Heart right ventricle (tissue), 16 donors: Measurements from ENCODE around the gene TCTN3. TPM values are rescaled to one million over a fixed set of nuclear protein-coding genes. Genes with fewer than 3 reads are reported as not detected.
"Not testable (repeated sequence)": the region's sequence is repeated elsewhere in the genome, so short reads cannot be mapped to it uniquely, and the experiment has no call there.

Experiments
- ATAC-seq, 8 donors: fragments of 200-7000 bp; cut with Tn5 transposase; one replicate each; pipeline ENCODE4 v1.9.1; 2020; ENCODE audit warnings: mild to moderate bottlenecking in 8 of 8, moderate library complexity in 8 of 8, moderate number of reproducible peaks in 1 of 8
- DNase-seq, 2 donors: peaks; one replicate each; pipeline ENCODE4 v3.0.0-alpha.2; 2020
- H3K27ac ChIP-seq, 10 donors: fragments of 200-600 bp; sonication (generic) in 2 of 10; one replicate each; pipeline versions ENCODE4 v1.5.0 to v1.8.0; 2020 to 2022; ENCODE audit warnings: mild to moderate bottlenecking in 3 of 10
- H3K27me3 ChIP-seq, 7 donors: fragments of 200-600 bp; one replicate each; pipeline ENCODE4 v1.8.0; 2021 to 2022; ENCODE audit warnings: mild to moderate bottlenecking in 2 of 7
- H3K36me3 ChIP-seq, 9 donors: fragments of 200-600 bp; sonication (generic) in 1 of 9; one replicate each; pipeline versions ENCODE4 v1.5.0 to v1.8.0; 2020 to 2022; ENCODE audit warnings: mild to moderate bottlenecking in 2 of 9
- H3K4me1 ChIP-seq, 9 donors: fragments of 200-600 bp; sonication (generic) in 1 of 9; one replicate each; pipeline versions ENCODE4 v1.5.0 to v1.8.0; 2020 to 2022; ENCODE audit warnings: mild to moderate bottlenecking in 4 of 9
- H3K4me3 ChIP-seq, 10 donors: fragments of 200-600 bp; sonication (generic) in 2 of 10; one replicate each; pipeline versions ENCODE4 v1.5.0 to v1.8.0; 2020 to 2022; ENCODE audit warnings: mild to moderate bottlenecking in 7 of 10, moderate library complexity in 2 of 10
- H3K9me3 ChIP-seq, 11 donors: fragments of 200-600 bp in 10 of 11; sonication (generic) in 2 of 11; one replicate each; pipeline versions ENCODE4 v1.5.0 to v1.8.0; 2013 to 2022; ENCODE audit warnings: mild to moderate bottlenecking in 2 of 11, control low read depth in 1 of 11, moderate library complexity in 1 of 11
- CTCF ChIP-seq, 9 donors: fragments of 200-600 bp; sonication (generic) in 2 of 9; IDR thresholded peaks; one replicate each; pipeline versions ENCODE4 v1.5.0 to v1.8.0; 2021 to 2022; ENCODE audit warnings: antibody characterized with exemption in 9 of 9, mild to moderate bottlenecking in 5 of 9, moderate library complexity in 1 of 9
- WGBS, 2 donors: extraction: QIAGEN DNeasy Blood & Tissue Kit; methylation state at CpG; one replicate each; pipeline ENCODE4 v1.1.7; 2013; ENCODE audit warnings: inconsistent platforms in 1 of 2; 5-methylcytosine and 5-hydroxymethylcytosine counted together
- intact Hi-C, 10 donors: fragments of 100-400 bp; cut with DNase I; formaldehyde crosslinking; loops; one replicate each; pipeline versions ENCODE4 v1.11.1 to v1.14.2; 2022
- polyA plus RNA-seq, 2 donors: library from polyadenylated mRNA; stranded (reverse); fragments of 200-250 nt; gene quantifications; one replicate each; pipeline ENCODE4 v1.2.3, GENCODE V29; 2013
- total RNA-seq, 10 donors: library from RNA; stranded (reverse); fragmentation: NEBNext Ultra II Directional in 3 of 10; extraction: Animal tissue kit (Norgen Biotek cat#: 25700) in 3 of 10; gene quantifications; one replicate each; pipeline versions ENCODE4 v1.2.1 to v1.2.4, GENCODE V29; 2021 to 2023
- donor health status: Arrhythmogenic right ventricular cardiomyopathy.
- donor health status: ischemic (EF 13 %, LVEDD 7.1; RV severe dilation, severe dysfunction).
- donor health status: healthy with polysubstance abuse.
- donor health status: DM: no; HTN: yes; CAD: no.
- donor health status: DM: no; HTN: no; CAD: no.
- donor health status: ischemic (EF 25% LVEDD 6.9; RV normal size, moderate dysfunction).
- donor health status: ischemic (EF 25% LVEDD 5.7; RV mildly dilated, moderate dysfunction).
- donor health status: healthy.
- donor health status: DM: yes; HTN: yes; CAD: no.
- donor health status: Ischemic cardiomyopathy.
- donor health status: ischemic (EF 35%, LVEDD 5.7; RV mildly dilated, moderate dysfunction).
- donor health status: nonischemic (EF 11% LVEDD 7.7; RV severe dilation, severe dysfunction).
- donor health status: DM: yes; HTN: yes; CAD: no.
- donor health status: PGD.
- donor health status: ischemic (EF 29% LVEDD 5.4; RV normal size, mild dysfunction).
- donor health status: nonischemic (EF 23%, LVEDD 6.1; RV moderate dilation, normal function).

Gene TCTN3
- total and polyA plus RNA-seq, 12 donors = 6.4 to 17.5 (median 11.4) TPM

GRCh38 chr10:95674643-95675042 is 19.1 kb downstream of the TCTN3 start:
- Histone ChIP-seq H3K36me3 (peaks cover 0 to 87% (median 21%) of the 10 kb centered on the region in 9 donors), H3K4me3 (no peak overlapping the region), H3K27ac (no peak overlapping the region), H3K27me3 (no peaks in the 10 kb centered on the region), H3K9me3 (no peaks in the 10 kb centered on the region), H3K4me1 (no peaks in the 10 kb centered on the region)
- intact Hi-C loops = no loop called here
- no peak for DNase-seq
- 97 to 99% methylated on average over 1 of the region's 1 CpG for WGBS, 2 donors
- ATAC-seq = no peak
- TF ChIP-seq CTCF (IDR thresholded peaks at IDR 0.05) = no peak

- not testable (repeated sequence) for H3K27me3 ChIP-seq
Measured at GRCh38 chr10:95672641-95673040, 21.1 kb downstream of the TCTN3 start.

GRCh38 chr10:95664543-95664942 is 29.2 kb downstream of the TCTN3 start:
- no peaks in the 10 kb centered on the region for H3K27me3 ChIP-seq
- peak overlapping the region in 1 of 10 donors; percentile 56 for H3K27ac ChIP-seq
- intact Hi-C loops = no loop called here
- no peak for DNase-seq
- ATAC-seq = peak in 2 of 8 donors; percentile 20 to 28
- no peak for TF ChIP-seq CTCF (IDR thresholded peaks at IDR 0.05)
- H3K9me3 ChIP-seq = no peaks in the 10 kb centered on the region
- no peak overlapping the region for H3K4me3 ChIP-seq
- peaks cover 0 to 19% (median 8%) of the 10 kb centered on the region in 9 donors for H3K4me1 ChIP-seq
- peaks cover 0 to 57% (median 0%) of the 10 kb centered on the region in 9 donors for H3K36me3 ChIP-seq

More at GRCh38 chr10:95672641-95673040, 21.1 kb downstream of the TCTN3 start:
- H3K9me3 ChIP-seq, DNase-seq, H3K27ac ChIP-seq, ATAC-seq, H3K4me1 ChIP-seq, H3K4me3 ChIP-seq, intact Hi-C loops: not testable (repeated sequence)
- peaks cover 0 to 86% (median 5%) of the 10 kb centered on the region in 9 donors for H3K36me3 ChIP-seq
- WGBS, 2 donors = 97 to 98% methylated on average over 6 to 7 of the region's 7 CpGs

GRCh38 chr10:95663496-95663895 is 30.2 kb downstream of the TCTN3 start:
- intact Hi-C loops = no loop called here

More at GRCh38 chr10:95663496-95663895, 30.2 kb downstream of the TCTN3 start:
- Histone ChIP-seq H3K27me3 (no peaks in the 10 kb centered on the region), H3K4me3 (no peak overlapping the region), H3K9me3 (no peaks in the 10 kb centered on the region), H3K36me3 (peaks cover 0 to 47% (median 0%) of the 10 kb centered on the region in 9 donors), H3K4me1 (peaks cover 0 to 19% (median 8%) of the 10 kb centered on the region in 9 donors), H3K27ac (peak overlapping the region in 3 of 10 donors; percentile 7 to 56 (median 7))
- ATAC-seq (peak in 7 of 8 donors; percentile 65 to 81 (median 72)), DNase-seq (no peak)
- WGBS, 2 donors = 19 to 20% methylated on average over 1 of the region's 1 CpG
- TF ChIP-seq CTCF (IDR thresholded peaks at IDR 0.05) = no peak
